K562 (cell line): ENCODE results near the gene CYB5RL. TPM values are rescaled to one million over a fixed set of nuclear protein-coding genes. Genes with fewer than 3 reads are reported as not detected.

ENCODE experiments used
- ATAC-seq: fragments of 200-7000 bp; cut with Tn5 transposase; 3 replicates; pipeline ENCODE4 v1.9.1; 2020; ENCODE audit warnings: moderate library complexity
- BruUV-seq: library from RNA; stranded (reverse); fragments of 400-500 nt; replicated peaks from 2 replicates; lab custom pipeline; 2021; lab: Mats Ljungman, UMichigan
- CTCF ChIA-PET: fragments of 300-600 bp; formaldehyde crosslinking; extraction: SDS; loops from one replicate; lab custom pipeline; 2021; ENCODE audit warnings: low intra/inter-chr PET ratio; lab: Yijun Ruan, JAX
- POLR2A ChIA-PET: fragments of 300-600, 350-650 bp; sonication (Branson Sonifier 250); formaldehyde crosslinking; extraction: SDS; loops from one replicate; lab custom pipeline; 2021; ENCODE audit warnings: antibody characterized with exemption, inconsistent platforms; lab: Yijun Ruan, JAX
- DNase-seq, 4 experiments: peaks; one replicate each; pipeline versions ENCODE4 v3.0.0 to v3.0.0-alpha.2; 2011 to 2018; ENCODE audit warnings: low spot score in 3 of 4, mixed read lengths in 3 of 4; ENCODE audit errors: extremely low read depth in 1 of 4
- FAIRE-seq: peaks from 2 replicates; lab custom pipeline; 2011; peaks lifted over from hg19 to GRCh38; lab: Jason Lieb, UNC
- H2AFZ ChIP-seq: 2 replicates; pipeline ENCODE4 v1.6.0; 2011; ENCODE audit warnings: low read depth, low read length, control low read depth, inconsistent platforms
- H3K27ac ChIP-seq: fragments of 200-600 bp; 3 replicates; pipeline ENCODE4 v1.8.0; 2011; ENCODE audit warnings: low read depth, mild to moderate bottlenecking, control low read depth, inconsistent platforms, low read length, moderate library complexity, mixed read lengths; ENCODE audit errors: extremely low read depth
- H3K27me3 ChIP-seq, 2 experiments: fragments of 300-600 bp in 1 of 2; 2 replicates in 1 of 2; 3 replicates in 1 of 2; pipeline versions ENCODE4 v1.6.0 to v1.8.0; 2011; ENCODE audit warnings: inconsistent platforms in 2 of 2, low read length in 2 of 2, mild to moderate bottlenecking in 1 of 2, mixed read lengths in 1 of 2, moderate library complexity in 1 of 2; ENCODE audit not compliant: control insufficient read depth in 2 of 2, insufficient read depth in 2 of 2
- H3K36me3 ChIP-seq: fragments of 300-600 bp; 3 replicates; pipeline ENCODE4 v1.8.0; 2011; ENCODE audit warnings: mild to moderate bottlenecking, low read length, inconsistent platforms; ENCODE audit not compliant: control insufficient read depth, insufficient read depth
- H3K4me1 ChIP-seq, 2 experiments: fragments of 200-600 bp in 1 of 2; replicated peaks in 1 of 2; 2 replicates in 1 of 2; 3 replicates in 1 of 2; pipeline versions ENCODE4 v1.5.1 to v1.8.0; 2011; ENCODE audit warnings: inconsistent platforms in 2 of 2, low read length in 2 of 2, mild to moderate bottlenecking in 1 of 2, mixed read lengths in 1 of 2, moderate library complexity in 1 of 2; ENCODE audit not compliant: control insufficient read depth in 2 of 2, insufficient read depth in 2 of 2
- H3K4me2 ChIP-seq: 2 replicates; pipeline ENCODE4 v1.6.1; 2011; ENCODE audit warnings: low read length, control low read depth, inconsistent platforms, mixed read lengths; ENCODE audit not compliant: insufficient read depth
- H3K4me3 ChIP-seq: fragments of 200-600 bp; sonication (generic), shearing (Covaris generic); 2 replicates; pipeline ENCODE4 v1.5.1; 2016; ENCODE audit warnings: control low read depth, inconsistent platforms
- H3K79me2 ChIP-seq: fragments of 200-600 bp; 3 replicates; pipeline ENCODE4 v1.8.0; 2011; ENCODE audit warnings: low read length, inconsistent platforms; ENCODE audit not compliant: control insufficient read depth, insufficient read depth
- H3K9ac ChIP-seq, 2 experiments: 2 replicates each; pipeline versions ENCODE4 v1.6.0 to v1.6.1; 2011; ENCODE audit warnings: low read depth in 2 of 2, low read length in 2 of 2, control low read depth in 1 of 2, inconsistent platforms in 1 of 2, mild to moderate bottlenecking in 1 of 2, mixed read lengths in 1 of 2; ENCODE audit not compliant: insufficient read depth in 1 of 2
- H3K9me1 ChIP-seq: one replicate; pipeline ENCODE4 v1.6.0; 2011; ENCODE audit warnings: inconsistent platforms, mild to moderate bottlenecking, low read length, moderate library complexity; ENCODE audit not compliant: control insufficient read depth, insufficient read depth
- H3K9me3 ChIP-seq: replicated peaks from 2 replicates; pipeline ENCODE4 v1.5.1; 2011; ENCODE audit warnings: low read depth, low read length, inconsistent platforms; ENCODE audit not compliant: control insufficient read depth, insufficient read depth
- H4K20me1 ChIP-seq: replicated peaks from 2 replicates; pipeline ENCODE4 v1.6.1; 2011; ENCODE audit warnings: low read length, inconsistent platforms, mixed read lengths; ENCODE audit not compliant: control insufficient read depth, insufficient read depth
- HINFP ChIP-seq: fragments of 450-650 bp; conservative IDR thresholded peaks from 2 replicates; pipeline ENCODE4 v1.6.1; 2016; ENCODE audit warnings: missing genetic modification characterization, low read depth, mild to moderate bottlenecking, control low read depth, missing compliant biosample characterization
- ILK ChIP-seq: fragments of 450-650 bp; IDR thresholded peaks from 2 replicates; pipeline ENCODE4 v1.6.1; 2016; ENCODE audit warnings: missing genetic modification characterization, low read depth, mild to moderate bottlenecking, missing compliant biosample characterization, moderate library complexity, borderline replicate concordance
- KDM1A ChIP-seq, 2 experiments: fragments of 450-650 bp; IDR thresholded peaks; 2 replicates each; pipeline ENCODE4 v1.6.1; 2016; ENCODE audit warnings: mild to moderate bottlenecking in 2 of 2
- MEF2A ChIP-seq: IDR thresholded peaks from 2 replicates; pipeline ENCODE4 v1.6.1; 2011; ENCODE audit warnings: low read depth, mild to moderate bottlenecking, low read length, moderate library complexity; ENCODE audit not compliant: control insufficient read depth
- MGA ChIP-seq: fragments of 450-650 bp; IDR thresholded peaks from 2 replicates; pipeline ENCODE4 v1.6.1; 2016; ENCODE audit warnings: mild to moderate bottlenecking, moderate library complexity
- NR1H2 ChIP-seq: sonication (generic); formaldehyde crosslinking; IDR thresholded peaks from 2 replicates; pipeline ENCODE4 v1.4.0; 2020; ENCODE audit warnings: mild to moderate bottlenecking, missing genetic modification reagents
- POLR2G ChIP-seq: fragments of 200-400 bp; formaldehyde crosslinking; IDR thresholded peaks from 2 replicates; pipeline ENCODE4 v1.6.1; 2017; ENCODE audit warnings: low read depth, mild to moderate bottlenecking, antibody characterized with exemption, low read length, moderate library complexity
- SNAPC5 ChIP-seq: fragments of 250-450 bp; sonication (Bioruptor Pico); IDR thresholded peaks from 2 replicates; pipeline ENCODE4 v1.8.0; 2021; ENCODE audit warnings: moderate library complexity, mild to moderate bottlenecking, inconsistent platforms
- ZNF239 ChIP-seq: fragments of 250-450 bp; sonication (Bioruptor Pico); IDR thresholded peaks from 2 replicates; pipeline ENCODE4 v1.4.0; 2020; ENCODE audit warnings: mild to moderate bottlenecking
- WGBS: fragments of 100-300 bp; shearing (Covaris generic); methylation state at CpG from one replicate; pipeline ENCODE4 v1.1.6; 2016; ENCODE audit warnings: low coverage, mixed read lengths; ENCODE audit not compliant: insufficient coverage; ENCODE audit errors: missing lambda C conversion rate; 5-methylcytosine and 5-hydroxymethylcytosine counted together
- in situ Hi-C: fragments of 300-500 bp; cut with MboI; formaldehyde crosslinking; loops from 4 replicates; pipeline ENCODE4 v1.15.0; 2018; ENCODE audit warnings: inconsistent platforms, mixed read lengths
- intact Hi-C: fragments of 100-400 bp; cut with micrococcal nuclease; formaldehyde crosslinking; loops from 2 replicates; pipeline ENCODE4 v1.14.2; 2022
- polyA plus RNA-seq, 8 experiments: library from polyadenylated mRNA; depleted of rRNA in 4 of 8; stranded (reverse) in 5 of 8; unstranded in 3 of 8; fragments of >200 nt; fragmentation: Nextera tagmentation in 2 of 8; fragmentation: Illumina TruSeq in 1 of 8; extraction: Ambion mirVana in 2 of 8; extraction: Trizol in 1 of 8; gene quantifications; 2 replicates each; pipeline versions ENCODE4 v1.2.1 to v1.2.3, GENCODE V29; 2011 to 2014; ENCODE audit warnings: inconsistent platforms in 1 of 8, missing spikeins in 1 of 8
- total RNA-seq, 7 experiments: library from RNA; depleted of rRNA in 6 of 7; stranded (reverse); fragments of >200 nt in 6 of 7; fragmentation: Illumina TruSeq in 2 of 7; extraction: Trizol in 2 of 7; gene quantifications; 2 replicates each; pipeline versions ENCODE4 v1.2.1 to v1.2.3, GENCODE V29; 2011 to 2021; ENCODE audit warnings: low replicate concordance in 1 of 7

Gene CYB5RL
- total and polyA plus RNA-seq, 9 of the 15 experiments (the other 6 are each of a cell fraction or from before 2014, with no cell fraction given), result 7.9 to 18.0 (median 11.2) TPM

- no TSS peak for BruUV-seq
- Histone ChIP-seq H4K20me1 (peaks cover 3% of the 10 kb centered on the region; the same call in 1 of the 2 replicates), H3K9me1 (no peaks in the 10 kb centered on the region), H3K27me3 (no peaks in the 10 kb centered on the region), H3K36me3 (peaks cover 80% of the 10 kb centered on the region), H3K9ac (peak overlapping the region in 1 of 2 experiments; percentile 4; a peak in 1 of 4 replicates), H3K79me2 (no peaks in the 10 kb centered on the region), H2AFZ (no peak overlapping the region), H3K4me3 (no peak overlapping the region), H3K4me2 (no peak overlapping the region), H3K27ac (no peak overlapping the region), H3K4me1 (no peaks in the 10 kb centered on the region; a peak in 1 of 5 replicates), H3K9me3 (no peaks in the 10 kb centered on the region)
- CTCF ChIA-PET, result no interaction called here
- DNase-seq (no peak), FAIRE-seq (no peak), ATAC-seq (no peak)
- POLR2A ChIA-PET, result interaction anchor here (0.7 kb wide), 1 partner anchor 11 kb away, joined by 3 read pairs; no protein-coding TSS in a partner anchor
- WGBS, result 89% methylated on average over 6 of the region's 6 CpGs
- intact Hi-C loops (no loop called here), in situ Hi-C loops (no loop called here)
- TF ChIP-seq ILK (tag) (no peak), ZNF239 (no peak), POLR2G (no peak), HINFP (tag) (no peak), SNAPC5 (no peak), MGA (no peak), NR1H2 (CRISPR knock-in tag) (no peak), KDM1A (IDR thresholded peaks at IDR 0.05) (no peak), MEF2A (no peak)
Measured at GRCh38 chr1:54241364-54241763, 41.5 kb upstream of the CYB5RL start.
